Kasumi-1 (cell line): ENCODE results near the gene PTPN14.
"Not testable (repeated sequence)": the region's sequence is repeated elsewhere in the genome, so short reads cannot be mapped to it uniquely, and the experiment has no call there.

ENCODE experiments used
- DNase-seq, 2 experiments: peaks; one replicate each; lab custom pipeline; 2025; lab: John Stamatoyannopoulos, UW

PTPN14 gene

DNA sequence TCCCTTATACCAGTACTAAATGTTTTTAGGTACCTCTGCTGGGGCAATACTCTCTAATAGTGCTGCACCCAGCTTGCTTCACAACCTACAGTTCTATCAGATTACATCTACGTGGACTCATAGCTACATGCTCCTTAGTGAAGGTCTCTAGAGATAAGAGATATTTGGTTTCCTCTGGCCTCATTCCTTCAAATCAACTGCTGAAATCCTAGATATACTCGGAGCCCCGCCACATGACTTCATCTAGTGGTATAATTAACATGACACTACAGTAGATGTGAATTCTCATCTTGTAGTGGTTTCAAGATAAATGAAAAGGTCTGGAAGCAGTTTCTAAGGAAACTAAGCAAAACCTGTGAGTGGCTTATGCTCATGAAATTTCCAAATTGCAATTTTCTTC is 155.1 kb downstream of the PTPN14 start:
- DNase-seq = no peak

DNA sequence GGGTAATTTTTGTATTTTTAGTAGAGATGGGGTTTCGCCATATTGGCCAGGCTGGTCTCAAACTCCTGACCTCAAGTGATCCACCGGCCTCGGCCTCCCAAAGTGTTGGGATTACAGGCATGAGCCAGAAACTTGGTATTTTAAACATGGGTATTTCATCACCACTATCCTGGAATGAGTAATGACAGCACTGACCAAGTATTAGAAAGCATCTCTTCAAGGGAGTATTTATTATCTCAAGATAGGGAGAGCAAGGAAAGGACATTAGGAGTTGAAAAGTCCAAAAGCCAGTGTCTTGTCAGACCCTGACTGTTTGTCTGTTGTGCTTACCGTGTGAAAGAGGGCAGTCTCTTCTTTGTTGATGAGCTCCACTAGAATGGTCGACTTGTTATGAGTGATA is 156.8 kb downstream of the PTPN14 start:
- DNase-seq = not testable (repeated sequence)

DNA sequence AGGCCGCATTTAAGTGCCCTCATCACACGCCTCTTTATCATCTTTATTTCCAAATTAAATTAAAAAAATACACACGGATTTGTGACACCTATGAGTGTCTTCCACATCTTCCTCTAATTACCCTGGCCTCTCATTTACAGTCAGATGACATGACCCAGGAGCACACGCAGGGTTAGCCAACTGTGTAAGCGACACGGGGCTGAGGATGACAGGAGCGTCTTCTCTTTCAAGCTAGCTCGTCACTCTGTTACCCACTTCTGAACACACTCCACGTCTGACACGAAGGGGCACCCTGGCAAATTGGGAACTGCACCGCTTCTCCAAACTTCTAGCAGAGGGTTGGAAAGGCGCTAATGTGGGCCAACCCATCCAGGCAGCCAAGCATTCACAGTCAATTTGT is 158.3 kb downstream of the PTPN14 start:
- no peak for DNase-seq

DNA sequence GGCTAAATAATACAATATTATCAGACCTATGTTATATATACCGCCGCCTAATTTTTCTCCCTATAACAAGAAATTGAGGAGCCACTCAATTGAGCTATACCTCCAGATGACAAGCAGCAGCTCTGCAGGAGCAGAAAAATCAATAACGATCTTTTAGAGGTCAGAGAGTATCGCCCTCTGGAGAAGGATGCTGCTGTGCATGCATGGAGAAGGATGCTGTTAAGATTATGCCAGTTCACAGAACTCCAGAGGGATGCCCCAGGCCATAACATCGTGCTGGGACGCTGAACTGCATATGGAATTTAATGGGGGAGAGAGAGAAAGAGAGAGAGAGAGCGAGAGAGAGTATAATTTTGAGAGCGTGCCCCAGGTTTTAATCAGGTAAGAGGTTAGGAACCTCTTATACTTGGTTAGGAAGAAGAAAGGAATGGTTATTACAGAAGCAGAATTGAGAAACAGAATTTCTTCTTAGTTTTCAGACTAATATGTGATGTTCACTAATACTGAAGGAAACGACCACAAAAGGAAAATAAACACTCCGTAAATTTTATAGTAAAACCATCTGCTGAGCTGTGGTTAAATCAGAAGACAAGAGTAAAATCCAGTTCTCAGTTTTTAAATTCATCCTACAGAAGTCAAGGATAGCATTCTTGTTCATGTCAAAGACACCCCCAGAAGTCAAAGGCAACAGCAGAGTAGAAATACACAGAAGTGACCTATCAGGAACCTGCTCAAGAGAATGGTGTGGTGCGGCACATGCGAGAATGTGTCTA is 159.3 kb downstream of the PTPN14 start:
- no peak for DNase-seq

DNA sequence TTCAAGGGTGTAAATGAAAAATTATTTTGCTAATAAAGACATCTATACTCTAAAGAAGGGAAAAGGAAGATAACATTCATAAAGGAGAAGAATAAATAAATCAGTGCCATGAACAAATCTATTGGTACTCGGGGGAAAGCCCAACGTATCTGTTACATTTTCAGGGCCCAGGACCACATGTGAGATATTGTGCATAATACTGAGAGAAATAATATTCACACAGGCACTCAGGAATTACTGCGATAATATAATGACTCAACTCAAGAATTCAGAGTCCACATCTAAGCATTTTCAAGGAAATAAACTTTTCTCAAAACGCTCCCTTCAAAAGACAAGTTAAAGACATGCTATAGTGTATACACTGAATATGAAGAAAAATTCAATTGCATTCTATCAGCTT is 161.7 kb downstream of the PTPN14 start:
- no peak for DNase-seq

DNA sequence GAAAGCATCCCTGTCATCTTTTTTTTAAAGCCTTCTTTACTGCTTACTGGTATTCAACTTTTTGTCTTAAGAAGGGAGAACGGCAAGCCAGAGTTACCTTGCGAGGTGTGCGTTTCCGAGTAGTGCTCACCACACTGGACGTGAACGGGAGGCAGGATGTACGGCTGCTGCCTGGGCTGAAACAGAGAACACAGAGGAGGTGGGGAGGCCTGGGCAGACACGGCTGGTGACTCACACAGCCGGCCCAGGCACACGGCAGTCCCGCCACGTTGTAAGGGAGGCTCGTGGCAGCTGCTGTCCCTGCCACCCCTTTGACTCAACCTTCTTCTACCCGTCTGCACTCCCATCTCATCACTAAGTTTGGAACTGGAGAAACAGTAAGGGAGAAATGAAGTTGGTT is 164.7 kb downstream of the PTPN14 start:
- no peak for DNase-seq

DNA sequence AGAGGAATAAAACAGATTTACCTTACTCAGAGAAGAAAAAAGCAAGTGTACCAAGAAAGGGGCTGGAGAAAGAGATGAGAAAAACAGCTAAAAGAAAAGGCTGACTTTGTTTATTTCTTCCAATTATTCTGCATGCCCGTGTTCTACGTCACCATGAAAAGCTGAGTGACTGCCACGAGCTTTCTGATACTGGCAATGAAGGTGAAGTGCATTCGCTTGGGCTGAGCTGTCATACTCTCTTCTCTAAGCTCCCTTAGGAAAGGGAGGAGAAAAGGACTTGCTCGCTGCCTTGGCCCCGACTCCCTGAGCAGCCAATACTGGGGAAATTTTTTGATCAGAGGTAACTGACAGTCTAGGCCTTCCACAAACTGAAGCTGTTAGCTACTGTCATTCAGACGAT is 165.1 kb downstream of the PTPN14 start:
- DNase-seq = no peak

DNA sequence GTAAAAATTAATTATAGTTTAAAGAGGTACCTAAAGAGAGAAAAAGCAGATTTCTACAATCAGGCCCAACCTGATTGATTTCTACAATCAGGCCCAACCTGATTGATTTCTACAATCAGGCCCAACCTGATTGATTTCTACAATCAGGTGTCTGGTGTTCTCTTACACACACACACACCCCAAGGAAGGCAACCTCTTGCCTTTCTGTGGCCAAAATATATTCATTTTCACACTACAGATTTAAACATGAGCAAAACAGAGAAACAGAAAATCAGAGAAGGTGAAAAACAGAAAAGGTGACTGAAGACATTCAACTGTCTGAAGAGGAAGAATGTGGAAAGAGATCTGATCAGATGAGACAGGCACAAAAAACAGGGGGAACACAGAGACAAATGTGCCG is 166.0 kb downstream of the PTPN14 start:
- no peak for DNase-seq

DNA sequence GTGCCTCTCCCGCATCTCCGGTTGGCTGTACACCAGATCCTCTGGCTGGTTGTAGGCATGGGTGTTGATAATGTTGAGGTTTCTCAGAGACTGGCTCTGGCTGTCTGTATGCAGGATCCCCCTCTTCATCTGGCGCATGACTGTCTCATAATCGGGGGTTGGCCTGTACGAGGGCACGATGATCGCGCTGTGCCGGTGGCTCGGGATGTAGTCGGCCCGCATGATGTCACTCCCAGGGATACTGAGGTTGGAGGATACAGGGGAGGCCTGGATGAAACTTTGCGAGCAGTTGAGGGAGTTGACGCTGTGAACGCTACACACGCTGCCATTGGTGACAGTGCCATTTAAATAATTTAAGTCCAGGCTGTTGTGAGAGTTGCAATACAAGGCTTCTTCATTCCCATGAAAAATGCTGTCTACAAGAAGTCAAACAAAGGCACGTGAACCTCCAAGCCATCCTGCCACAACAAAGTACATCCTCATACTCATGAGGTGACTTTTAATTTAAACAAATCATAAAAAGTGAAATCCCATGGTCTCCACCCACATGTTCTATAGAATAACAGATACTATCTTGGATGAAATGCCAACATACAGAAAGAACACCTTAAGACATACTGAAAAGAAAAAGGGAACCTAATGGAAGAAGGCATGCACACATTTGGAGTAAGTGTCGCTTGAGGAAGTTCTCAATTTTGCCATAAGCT is 166.9 kb downstream of the PTPN14 start:
- peak in 1 of 2 experiments; percentile 18 for DNase-seq

DNA sequence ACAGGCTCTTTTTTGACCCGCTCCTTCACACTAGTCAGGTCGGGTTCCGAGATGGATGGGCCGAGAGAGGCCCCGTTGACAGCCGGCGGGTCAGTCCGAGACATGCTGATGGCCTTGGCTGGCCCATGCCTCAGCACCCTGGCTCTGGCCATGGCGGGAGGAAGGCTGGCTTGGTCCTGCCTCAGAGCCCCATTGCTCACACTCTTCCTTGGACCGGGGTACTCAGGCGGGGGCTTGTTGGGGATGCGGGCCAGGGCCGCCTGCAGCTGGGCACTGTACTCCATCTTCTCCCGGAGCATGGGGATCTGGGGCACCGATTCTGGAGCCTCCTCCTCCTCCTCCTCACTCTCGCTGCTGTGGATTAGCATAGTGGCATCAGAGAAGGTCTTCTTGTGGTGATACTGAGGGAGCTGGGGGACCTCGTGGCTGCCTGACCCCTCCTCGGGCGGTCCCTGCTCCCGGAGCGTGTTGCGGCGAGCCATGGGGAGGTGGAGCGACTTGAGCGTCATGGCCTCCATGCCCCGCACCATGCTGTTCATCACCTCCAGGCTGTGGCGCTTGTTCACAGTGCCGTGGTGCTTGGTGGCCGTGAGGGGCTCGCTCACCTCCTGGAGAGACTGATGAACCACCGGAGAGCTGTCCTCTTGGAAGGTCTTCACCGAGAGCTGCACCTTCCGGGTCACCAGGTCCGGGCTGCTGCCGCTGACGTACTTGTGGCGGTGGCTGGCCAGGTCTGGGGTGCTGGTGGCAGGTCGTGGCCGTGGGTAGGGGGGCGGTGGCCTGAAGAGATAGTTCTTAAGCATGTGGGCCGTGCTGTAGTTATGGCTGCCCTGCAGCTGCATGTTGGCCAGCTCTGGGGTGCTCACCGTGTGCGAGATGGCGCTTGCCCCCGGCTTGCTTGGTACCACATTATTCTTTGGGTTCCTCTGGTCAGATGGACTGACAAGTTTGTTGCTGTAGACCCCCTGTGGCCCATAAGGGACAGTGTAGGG is 167.7 kb downstream of the PTPN14 start:
- no peak for DNase-seq

DNA sequence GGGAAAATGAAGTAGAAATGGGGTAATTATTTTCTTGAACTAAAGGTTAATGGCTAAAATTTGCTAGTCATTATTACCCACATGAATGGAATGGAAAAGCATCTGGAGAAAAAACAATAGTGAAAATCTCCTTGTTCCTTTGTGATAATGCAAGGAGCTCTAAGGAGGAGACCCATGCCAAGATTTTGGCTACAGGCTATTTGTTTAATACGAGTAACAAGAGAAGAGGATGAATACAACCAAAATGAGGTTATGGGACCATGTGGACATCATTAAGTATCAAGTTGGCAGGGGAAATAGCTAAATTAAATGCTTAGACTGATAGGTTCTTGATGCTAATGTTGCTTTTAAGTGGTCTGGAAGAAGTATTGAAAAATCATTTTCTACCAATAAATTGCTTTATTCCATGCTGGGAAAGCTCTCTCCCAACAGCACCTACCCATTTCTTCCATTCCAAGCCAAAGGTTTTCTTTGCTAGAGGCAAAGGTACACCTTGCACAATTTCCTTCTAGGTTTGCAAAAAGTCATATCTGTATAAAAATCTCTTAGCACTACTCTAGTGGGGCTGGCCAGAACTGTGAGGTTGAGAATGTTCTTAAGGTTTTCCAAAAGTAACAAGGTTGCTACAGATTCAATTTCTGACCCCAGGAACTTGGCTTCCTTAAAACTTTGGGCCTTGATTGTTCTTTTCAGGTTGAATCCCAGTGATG is 170.3 kb downstream of the PTPN14 start:
- no peak for DNase-seq

DNA sequence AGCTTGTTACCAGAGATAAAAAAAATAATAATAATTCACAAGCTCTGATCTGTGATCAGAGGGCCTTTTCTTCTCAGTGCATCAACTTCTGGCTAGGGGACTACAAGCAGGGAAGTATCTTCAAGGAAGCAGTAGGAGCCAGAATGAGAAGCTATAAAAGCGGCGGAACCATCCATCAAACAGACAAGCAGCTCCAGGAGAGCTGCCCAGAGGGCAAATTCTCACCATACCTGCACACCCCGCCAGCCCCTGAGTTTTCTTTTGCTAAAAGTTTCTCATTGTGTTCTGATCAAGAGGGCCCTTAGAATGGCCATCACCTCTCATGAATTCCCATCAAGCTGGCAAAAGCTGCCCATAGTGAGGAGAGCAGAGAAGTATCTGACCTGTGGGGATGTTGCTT is 171.0 kb downstream of the PTPN14 start:
- DNase-seq = no peak

DNA sequence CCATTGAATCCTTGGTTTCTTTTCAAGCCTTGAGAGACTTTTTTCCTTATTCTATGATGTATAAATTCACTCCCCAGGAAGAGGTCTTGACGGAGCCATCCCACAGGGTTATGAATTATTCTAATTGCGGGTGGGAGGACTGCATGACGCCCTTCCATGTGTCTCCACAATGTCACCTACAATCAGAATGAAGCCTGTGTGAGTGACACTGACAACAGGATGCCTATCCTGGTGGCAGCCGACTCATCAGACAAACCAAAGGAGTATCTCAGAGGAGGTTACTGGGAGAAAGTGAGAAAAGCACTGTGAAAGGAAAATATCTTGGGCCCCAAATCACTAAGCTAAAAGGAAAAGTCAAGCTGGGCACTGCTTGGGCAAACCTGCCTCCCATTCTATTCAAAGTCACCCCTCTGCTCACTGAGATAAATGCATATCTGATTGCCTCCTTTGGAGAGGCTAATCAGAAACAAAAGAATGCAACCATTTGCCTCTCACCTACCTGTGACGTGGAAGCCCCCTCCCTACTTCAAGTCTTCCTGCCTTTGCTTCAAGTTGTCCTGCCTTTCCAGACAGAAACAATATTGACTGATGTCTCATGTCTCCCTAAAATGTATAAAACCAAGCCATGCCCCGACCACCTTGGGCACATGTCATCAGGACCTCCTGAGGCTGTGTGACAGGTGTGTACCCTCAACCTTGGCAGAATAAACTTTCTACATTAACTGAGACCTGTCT is 172.0 kb downstream of the PTPN14 start:
- no peak for DNase-seq

DNA sequence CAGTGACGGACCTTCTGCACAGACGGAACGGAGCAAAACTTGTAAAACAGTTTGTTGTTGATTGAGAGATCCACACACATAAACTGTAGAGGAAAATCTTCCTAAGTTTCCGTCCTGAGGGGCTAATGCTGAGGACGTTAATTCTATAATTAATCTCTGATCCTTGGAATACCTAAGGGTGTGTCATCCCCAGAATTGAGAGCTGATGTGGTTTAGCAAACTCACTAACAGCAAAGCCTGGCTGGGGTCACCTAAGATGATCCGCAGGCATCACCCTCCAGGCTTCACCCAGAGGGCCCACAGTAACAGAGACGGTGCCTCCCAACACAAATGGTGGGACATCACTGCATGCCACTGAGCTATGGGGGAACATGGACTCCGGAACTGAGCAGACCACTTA is 172.9 kb downstream of the PTPN14 start:
- no peak for DNase-seq

DNA sequence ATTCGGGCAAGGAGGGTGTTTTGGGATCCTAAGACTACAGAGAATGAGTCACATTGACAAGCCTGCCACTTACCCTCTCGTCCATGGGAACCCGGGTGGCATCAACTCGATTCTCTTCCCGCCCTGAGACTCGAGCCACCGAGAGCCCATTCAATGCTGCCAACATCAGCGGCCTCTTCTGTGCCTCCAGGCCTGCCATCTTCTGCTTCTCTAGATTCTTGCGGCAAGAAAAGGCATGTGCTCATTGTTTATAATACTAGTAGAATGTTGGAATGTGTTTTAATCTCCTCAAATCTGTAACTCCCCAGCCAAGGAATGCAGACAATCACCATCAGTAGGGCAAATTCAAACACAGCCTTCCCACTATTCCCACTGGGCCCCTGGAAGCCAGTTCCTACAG is 173.5 kb downstream of the PTPN14 start:
- DNase-seq = no peak

DNA sequence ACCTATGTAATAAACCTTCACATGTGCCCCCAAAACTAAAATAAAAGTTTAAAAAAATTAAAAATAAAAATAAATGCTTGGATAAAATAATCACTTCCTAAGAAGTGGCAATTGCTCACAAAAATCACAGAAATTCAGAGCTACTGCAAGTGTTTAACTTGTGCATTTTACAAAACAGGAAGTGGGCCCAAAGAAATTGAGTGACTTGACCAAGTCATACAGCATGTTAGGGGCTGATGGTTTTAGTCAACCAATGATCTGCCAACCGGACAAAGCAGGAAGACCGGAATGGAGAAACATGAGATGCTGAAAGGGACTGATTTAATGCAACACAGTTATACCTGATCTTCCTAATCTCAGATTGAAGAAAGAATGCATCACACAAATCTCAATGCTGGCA is 173.9 kb downstream of the PTPN14 start:
- no peak for DNase-seq

DNA sequence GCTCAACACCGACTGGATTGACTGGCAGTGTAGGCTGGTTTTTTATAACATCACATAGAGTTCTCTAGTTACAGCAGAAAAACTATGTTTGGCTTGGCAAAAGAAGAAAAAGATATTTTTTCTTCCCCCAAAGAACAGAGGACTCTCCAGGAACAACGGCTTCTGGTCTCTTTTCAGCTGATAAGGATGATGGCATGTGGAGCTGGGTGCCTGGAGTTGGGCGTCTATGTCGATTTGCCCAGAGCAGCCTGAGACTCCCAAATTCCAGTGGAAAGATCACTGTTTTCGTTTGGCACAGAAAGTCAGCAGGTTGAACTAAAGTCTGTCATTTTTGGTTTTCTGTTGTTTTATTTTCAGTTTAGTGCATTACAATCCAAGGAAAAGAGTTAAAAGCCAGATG is 179.3 kb downstream of the PTPN14 start:
- DNase-seq = no peak

DNA sequence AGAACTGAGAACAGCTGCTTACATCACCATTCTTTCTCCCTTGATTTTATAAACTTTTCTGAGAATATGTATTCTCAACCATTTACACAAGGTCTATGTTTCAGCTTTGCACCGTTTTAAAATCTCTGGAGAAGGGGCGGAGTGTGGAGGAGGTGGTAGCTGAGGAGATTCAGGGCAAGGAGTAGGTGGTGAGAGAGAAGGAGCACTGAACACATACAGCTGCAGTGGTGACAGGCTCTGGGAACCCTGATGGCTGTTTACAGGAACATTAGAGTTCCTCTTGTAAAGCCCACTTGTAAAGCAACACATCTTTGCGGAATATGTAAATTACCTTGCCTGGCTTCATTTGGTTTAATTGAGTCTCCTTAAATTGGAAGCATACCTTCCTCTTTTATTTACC is 180.8 kb downstream of the PTPN14 start:
- DNase-seq = no peak

DNA sequence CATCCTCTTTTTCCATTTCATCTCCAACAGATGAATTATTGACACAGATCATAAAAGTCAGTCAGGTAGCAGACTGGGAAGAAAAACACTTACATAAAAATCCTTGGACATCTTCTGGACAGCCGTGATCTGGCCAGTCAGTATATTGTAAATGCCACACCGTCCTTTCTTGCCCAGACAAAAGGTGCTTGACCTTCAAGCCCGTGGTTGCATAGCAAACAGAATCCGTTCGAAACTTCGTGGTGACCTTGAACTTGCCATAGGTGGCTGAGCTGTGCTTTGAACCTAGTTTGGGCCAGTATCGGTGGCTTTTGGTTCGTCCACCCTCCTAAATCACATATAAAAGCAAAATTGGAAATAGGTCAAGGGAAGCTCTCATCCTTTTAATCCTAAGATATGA is 182.0 kb downstream of the PTPN14 start:
- no peak for DNase-seq

DNA sequence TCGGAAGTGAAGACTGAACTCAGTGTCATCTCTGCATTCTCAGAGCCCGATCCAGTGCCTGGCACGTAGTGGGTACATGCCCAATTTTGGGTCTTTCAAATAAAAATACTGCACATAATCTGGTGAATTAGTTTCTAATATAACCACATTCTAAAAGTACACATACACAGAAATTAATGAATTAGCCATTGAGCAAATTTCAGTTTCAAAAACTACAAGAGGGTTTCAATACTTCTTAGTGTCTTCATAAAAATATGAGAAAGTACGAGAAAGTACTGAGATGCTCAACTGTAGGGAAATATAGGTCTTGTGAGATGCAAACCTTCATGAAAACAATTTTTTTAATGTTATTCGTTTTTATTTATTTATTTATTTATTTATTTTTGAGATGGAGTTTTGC is 183.6 kb downstream of the PTPN14 start:
- no peak for DNase-seq

DNA sequence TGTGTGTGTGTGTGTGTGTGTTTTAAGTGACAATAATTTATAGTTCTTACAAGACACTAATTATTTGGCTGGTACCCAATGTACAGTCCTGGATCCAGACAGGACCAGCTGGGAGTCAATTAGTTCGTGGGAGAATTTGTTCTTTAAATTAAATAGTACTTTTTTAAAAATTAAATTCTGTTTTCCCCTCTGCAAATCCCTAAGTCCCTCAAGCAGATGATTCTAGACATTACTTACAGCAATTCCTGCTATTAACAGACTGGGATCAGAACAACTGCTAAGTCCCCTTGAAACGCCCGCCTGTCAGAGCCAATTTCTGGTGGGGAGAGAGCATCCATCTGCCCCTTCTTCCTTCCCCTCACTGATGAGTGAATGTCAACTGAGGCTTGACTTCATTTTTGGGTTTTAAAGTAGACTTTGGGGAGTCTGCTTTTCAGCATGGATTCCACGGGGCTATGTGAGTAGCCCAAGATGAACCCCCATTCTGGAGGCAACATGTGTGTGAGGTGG is 186.6 kb downstream of the PTPN14 start:
- no peak for DNase-seq
